ENCODE measurements around the gene PLEKHA8. TPM values are rescaled to one million over a fixed set of nuclear protein-coding genes. Genes with fewer than 3 reads are reported as not detected.

PLEKHA8 gene
- total RNA-seq, 4 donors from 2014 or later = 9.9 to 30.1 (median 15.2) TPM

GRCh38 chr7:30084212-30084611, 56.0 kb downstream of the PLEKHA8 start:
- DNase-seq = no peak
- Histone ChIP-seq H3K9me3 (no peaks in the 10 kb centered on the region), H3K4me1 (no peaks in the 10 kb centered on the region), H3K27ac (no peak overlapping the region), H3K36me3 (peaks cover 0 to 6% (median 0%) of the 10 kb centered on the region in 3 donors), H3K4me3 (no peak overlapping the region), H3K27me3 (no peaks in the 10 kb centered on the region)
- TF ChIP-seq POLR2A (IDR thresholded peaks at IDR 0.05) (no peak), CTCF (IDR thresholded peaks at IDR 0.05) (no peak)

- TF ChIP-seq POLR2A (IDR thresholded peaks at IDR 0.05) = no peak
- TF ChIP-seq CTCF (IDR thresholded peaks at IDR 0.05) = no peak
- no peaks in the 10 kb centered on the region for H3K27me3 ChIP-seq
- no peak overlapping the region for H3K27ac ChIP-seq
- no peaks in the 10 kb centered on the region for H3K4me1 ChIP-seq
- DNase-seq = no peak
- H3K36me3 ChIP-seq = no peaks in the 10 kb centered on the region
- H3K9me3 ChIP-seq = no peaks in the 10 kb centered on the region
- no peak overlapping the region for H3K4me3 ChIP-seq
Observed at GRCh38 chr7:30086529-30086928, 58.3 kb downstream of the PLEKHA8 start.

- DNase-seq = no peak
- TF ChIP-seq POLR2A (IDR thresholded peaks at IDR 0.05) (no peak), CTCF (IDR thresholded peaks at IDR 0.05) (no peak)
- Histone ChIP-seq H3K36me3 (no peaks in the 10 kb centered on the region), H3K27ac (no peak overlapping the region), H3K27me3 (no peaks in the 10 kb centered on the region), H3K9me3 (no peaks in the 10 kb centered on the region), H3K4me3 (no peak overlapping the region), H3K4me1 (no peaks in the 10 kb centered on the region)
Observed at GRCh38 chr7:30087371-30087770, 59.2 kb downstream of the PLEKHA8 start.

- no peaks in the 10 kb centered on the region for H3K36me3 ChIP-seq
- H3K4me1 ChIP-seq = no peaks in the 10 kb centered on the region
- no peaks in the 10 kb centered on the region for H3K9me3 ChIP-seq
- H3K27ac ChIP-seq = no peak overlapping the region
- no peak for DNase-seq
- no peak overlapping the region for H3K4me3 ChIP-seq
- H3K27me3 ChIP-seq = no peaks in the 10 kb centered on the region
- no peak for TF ChIP-seq POLR2A (IDR thresholded peaks at IDR 0.05)
- no peak for TF ChIP-seq CTCF (IDR thresholded peaks at IDR 0.05)
Observed at GRCh38 chr7:30088362-30088761, 60.1 kb downstream of the PLEKHA8 start.

GRCh38 chr7:30090111-30090510, 61.9 kb downstream of the PLEKHA8 start:
- TF ChIP-seq POLR2A (IDR thresholded peaks at IDR 0.05) (no peak), CTCF (IDR thresholded peaks at IDR 0.05) (no peak)
- Histone ChIP-seq H3K4me3 (no peak overlapping the region), H3K9me3 (no peaks in the 10 kb centered on the region), H3K4me1 (no peaks in the 10 kb centered on the region), H3K27ac (no peak overlapping the region), H3K36me3 (no peaks in the 10 kb centered on the region), H3K27me3 (no peaks in the 10 kb centered on the region)
- DNase-seq = no peak

- no peaks in the 10 kb centered on the region for H3K27me3 ChIP-seq
- no peak overlapping the region for H3K4me3 ChIP-seq
- DNase-seq = no peak
- H3K36me3 ChIP-seq = no peaks in the 10 kb centered on the region
- no peaks in the 10 kb centered on the region for H3K4me1 ChIP-seq
- TF ChIP-seq CTCF (IDR thresholded peaks at IDR 0.05) (no peak), POLR2A (IDR thresholded peaks at IDR 0.05) (no peak)
- no peaks in the 10 kb centered on the region for H3K9me3 ChIP-seq
- no peak overlapping the region for H3K27ac ChIP-seq
Observed at GRCh38 chr7:30091491-30091912, 63.3 kb downstream of the PLEKHA8 start.
